ENCODE results near the gene RSBN1L. TPM values are rescaled to one million over a fixed set of nuclear protein-coding genes. Genes with fewer than 3 reads are reported as not detected.

RSBN1L gene
- total and polyA plus RNA-seq, 2 of the 8 experiments (the other 6 are each of a cell fraction or from before 2014, with no cell fraction given): 4.1 to 22.1 TPM

- ChIA-PET POLR2A (ENCODE audit: partially characterized antibody) (interaction anchor here (1.1 kb wide), 1 partner anchor 10 kb away, joined by 5 read pairs; no protein-coding TSS in a partner anchor), CTCF (ENCODE audit: partially characterized antibody) (interaction anchor here (0.6 to 2.5 kb wide), 5 partner anchors 10 to 273 kb away, joined by 3 to 11 read pairs (median 6); no protein-coding TSS in a partner anchor)
- Histone ChIP-seq H4K20me1 (replicated peaks in 1 of 2; ENCODE audit: control insufficient read depth in 1 of 2, insufficient read depth in 2 of 2, low read length in 2 of 2) (peaks cover 0 to 2% of the 10 kb centered on the region in 2 experiments), H4K5ac (ENCODE audit: insufficient read length, low read depth, low read length) (no peak overlapping the region), H3K18ac (ENCODE audit: extremely low read depth, low read length) (no peak overlapping the region), H4K91ac (replicated peaks; ENCODE audit: insufficient read length, low read length) (no peak overlapping the region), H2AFZ (ENCODE audit: low read length) (no peak overlapping the region), H3K14ac (ENCODE audit: insufficient read length) (no peak overlapping the region), H4K8ac (ENCODE audit: extremely low read depth, insufficient read depth, low read length) (no peak overlapping the region), H3K4ac (replicated peaks; ENCODE audit: insufficient read length, low read depth, low read length) (no peak overlapping the region), H2BK12ac (ENCODE audit: low read depth, low read length) (no peak overlapping the region), H2BK20ac (ENCODE audit: low read length) (no peak overlapping the region), H3K79me1 (ENCODE audit: low read depth, low read length) (no peaks in the 10 kb centered on the region; the same call in 1 of the 2 replicates), H3K4me2 (ENCODE audit: insufficient read depth in 1 of 2, low read depth in 2 of 2, low read length in 2 of 2) (no peak overlapping the region), H3K4me1 (replicated peaks in 1 of 4; ENCODE audit: control insufficient read depth in 3 of 4, insufficient read depth in 4 of 4, low read length in 3 of 4) (no peaks in the 10 kb centered on the region), H3K27ac (ENCODE audit: low read depth, low read length) (no peak overlapping the region), H3K79me2 (ENCODE audit: control insufficient read depth in 1 of 2, insufficient read depth in 2 of 2, low read length in 2 of 2) (peaks cover 0 to 5% of the 10 kb centered on the region in 2 experiments; a peak in 1 of 4 replicates), H2BK15ac (ENCODE audit: low read length) (no peak overlapping the region), H3K27me3 (replicated peaks in 1 of 4; ENCODE audit: control insufficient read depth in 3 of 4, extremely low read depth in 1 of 4, insufficient read depth in 3 of 4, low read length in 3 of 4) (no peaks in the 10 kb centered on the region), H3K9ac (replicated peaks in 1 of 4; ENCODE audit: extremely low read depth in 1 of 4, low read depth in 3 of 4, low read length in 3 of 4) (no peak overlapping the region), H2AK5ac (ENCODE audit: low read depth, low read length) (no peak overlapping the region), H2BK120ac (replicated peaks; ENCODE audit: low read depth, low read length) (no peak overlapping the region), H3K9me3 (ENCODE audit: insufficient read depth in 2 of 2, low read depth in 1 of 2, low read length in 1 of 2) (no peaks in the 10 kb centered on the region), H3K56ac (replicated peaks; ENCODE audit: insufficient read length, low read depth, low read length) (no peak overlapping the region), H3K23me2 (ENCODE audit: low read depth, low read length) (no peaks in the 10 kb centered on the region), H3K23ac (ENCODE audit: insufficient read length) (no peak overlapping the region), H3K4me3 (ENCODE audit: extremely low read depth in 1 of 4, insufficient read depth in 2 of 4, low read depth in 3 of 4, low read length in 4 of 4) (no peak overlapping the region), H3K36me3 (ENCODE audit: control insufficient read depth in 2 of 4, insufficient read depth in 4 of 4, low read length in 3 of 4) (peaks cover 0 to 4% (median under 1%) of the 10 kb centered on the region in 4 experiments; a peak in 2 of 8 replicates), H2BK5ac (ENCODE audit: low read depth, low read length) (no peak overlapping the region)
- DNase-seq (ENCODE audit: low read depth in 1 of 2, low spot score in 2 of 2) (no peak), FAIRE-seq (no peak)
- WGBS, 2 experiments (ENCODE audit: extremely low coverage in 1 of 2, insufficient coverage in 1 of 2, insufficient read length in 1 of 2, insufficient replicate concordance in 2 of 2, low coverage in 1 of 2, low lambda C conversion rate in 2 of 2, missing lambda C conversion rate in 1 of 2): 90% methylated on average over 2 of the region's 2 CpGs; no CpG with 5 or more reads in 1 of the 2 experiments
- TF ChIP-seq SUZ12 (IDR thresholded peaks at IDR 0.05; ENCODE audit: low read length) (no peak), CHD2 (IDR thresholded peaks at IDR 0.05; ENCODE audit: low read length) (no peak), TAF7 (optimal IDR thresholded peaks at IDR 0.05; ENCODE audit: borderline replicate concordance, low read depth, low read length) (no peak), RAD21 (IDR thresholded peaks at IDR 0.05 in 1 of 2, conservative IDR thresholded peaks at IDR 0.05 in 1 of 2; ENCODE audit: low read depth in 2 of 2, low read length in 2 of 2) (no peak), TCF12 (IDR thresholded peaks at IDR 0.05; ENCODE audit: low read depth, low read length) (no peak), SIRT6 (IDR thresholded peaks at IDR 0.05; ENCODE audit: low read length) (no peak), RFX5 (IDR thresholded peaks at IDR 0.05; ENCODE audit: borderline replicate concordance, low read depth, low read length) (no peak), KDM5A (IDR thresholded peaks at IDR 0.05; ENCODE audit: low read length) (no peak), SP2 (IDR thresholded peaks at IDR 0.05; ENCODE audit: low read length) (no peak), CBX5 (IDR thresholded peaks at IDR 0.05; ENCODE audit: low read depth, low read length) (no peak), ATF3 (IDR thresholded peaks at IDR 0.05; ENCODE audit: insufficient read depth, low read depth, low read length) (no peak), CREB1 (IDR thresholded peaks at IDR 0.05) (no peak), RBBP5 (IDR thresholded peaks at IDR 0.05; ENCODE audit: borderline replicate concordance, low read depth, low read length) (no peak), GABPA (IDR thresholded peaks at IDR 0.05; ENCODE audit: borderline replicate concordance, insufficient read depth, low read length) (no peak)
Measured at GRCh38 chr7:77747178-77747577, 50.9 kb downstream of the RSBN1L start.

Data from H1 (cell line).